Measurements from ENCODE around the gene CD44.

The CD44 gene

GRCh38 chr11:35109827-35110226 is 29.1 kb upstream of the CD44 start:
- H3F3A ChIP-seq (ENCODE audit: control insufficient read depth, insufficient read depth) = no peaks in the 10 kb centered on the region
- H3K9me3 ChIP-seq (ENCODE audit: control insufficient read depth, insufficient read depth, low read length) = no peaks in the 10 kb centered on the region
- no peak overlapping the region for H3K4me3 ChIP-seq (ENCODE audit: low read length)
- TF ChIP-seq CTCF (IDR thresholded peaks at IDR 0.05; ENCODE audit: low read depth, low read length, poor library complexity, severe bottlenecking) = no peak
- no peak for TF ChIP-seq EZH2phosphoT487 (IDR thresholded peaks at IDR 0.05; ENCODE audit: borderline replicate concordance, low read length)
- H3K79me2 ChIP-seq (ENCODE audit: control insufficient read depth, low read length) = no peaks in the 10 kb centered on the region
- H3K4me1 ChIP-seq (ENCODE audit: control insufficient read depth, low read length) = peaks cover 42% of the 10 kb centered on the region
- no peaks in the 10 kb centered on the region; the same call in 1 of the 2 replicates for H3K9me2 ChIP-seq (replicated peaks; ENCODE audit: control insufficient read depth, low read length)
- H4K20me1 ChIP-seq (ENCODE audit: control insufficient read depth, insufficient read depth, low read depth, low read length) = no peaks in the 10 kb centered on the region
- no peaks in the 10 kb centered on the region for H3K27me3 ChIP-seq (ENCODE audit: control insufficient read depth, low read length)
- H3K4me2 ChIP-seq (ENCODE audit: low read length) = no peak overlapping the region
- no peaks in the 10 kb centered on the region for H3K36me3 ChIP-seq (ENCODE audit: control insufficient read depth, low read length)
- no peak overlapping the region for H3K27ac ChIP-seq (ENCODE audit: low read depth, low read length)

- Histone ChIP-seq H3F3A (ENCODE audit: control insufficient read depth, insufficient read depth) (no peaks in the 10 kb centered on the region), H3K79me2 (ENCODE audit: control insufficient read depth, low read length) (no peaks in the 10 kb centered on the region), H4K20me1 (ENCODE audit: control insufficient read depth, insufficient read depth, low read depth, low read length) (no peaks in the 10 kb centered on the region), H3K27me3 (ENCODE audit: control insufficient read depth, low read length) (no peaks in the 10 kb centered on the region), H3K4me3 (ENCODE audit: low read length) (no peak overlapping the region), H3K27ac (ENCODE audit: low read depth, low read length) (no peak overlapping the region), H3K9me3 (ENCODE audit: control insufficient read depth, insufficient read depth, low read length) (no peaks in the 10 kb centered on the region), H3K9me2 (replicated peaks; ENCODE audit: control insufficient read depth, low read length) (no peaks in the 10 kb centered on the region; the same call in 1 of the 2 replicates), H3K4me2 (ENCODE audit: low read length) (no peak overlapping the region), H3K4me1 (ENCODE audit: control insufficient read depth, low read length) (peaks cover 47% of the 10 kb centered on the region), H3K36me3 (ENCODE audit: control insufficient read depth, low read length) (no peaks in the 10 kb centered on the region)
- TF ChIP-seq EZH2phosphoT487 (IDR thresholded peaks at IDR 0.05; ENCODE audit: borderline replicate concordance, low read length) = no peak
- TF ChIP-seq CTCF (IDR thresholded peaks at IDR 0.05; ENCODE audit: low read depth, low read length, poor library complexity, severe bottlenecking) = no peak
Measured at GRCh38 chr11:35111161-35112055, 27.6 kb upstream of the CD44 start.

GRCh38 chr11:35112056-35112845 is 26.7 kb upstream of the CD44 start:
- Histone ChIP-seq H3K27ac (ENCODE audit: low read depth, low read length) (no peak overlapping the region), H3K4me2 (ENCODE audit: low read length) (no peak overlapping the region), H3K36me3 (ENCODE audit: control insufficient read depth, low read length) (no peaks in the 10 kb centered on the region), H3K9me2 (replicated peaks; ENCODE audit: control insufficient read depth, low read length) (no peaks in the 10 kb centered on the region; the same call in 1 of the 2 replicates), H3K79me2 (ENCODE audit: control insufficient read depth, low read length) (no peaks in the 10 kb centered on the region), H3F3A (ENCODE audit: control insufficient read depth, insufficient read depth) (no peaks in the 10 kb centered on the region), H3K4me1 (ENCODE audit: control insufficient read depth, low read length) (peaks cover 38% of the 10 kb centered on the region), H3K27me3 (ENCODE audit: control insufficient read depth, low read length) (no peaks in the 10 kb centered on the region), H3K9me3 (ENCODE audit: control insufficient read depth, insufficient read depth, low read length) (no peaks in the 10 kb centered on the region), H3K4me3 (ENCODE audit: low read length) (no peak overlapping the region), H4K20me1 (ENCODE audit: control insufficient read depth, insufficient read depth, low read depth, low read length) (no peaks in the 10 kb centered on the region)
- TF ChIP-seq CTCF (IDR thresholded peaks at IDR 0.05; ENCODE audit: low read depth, low read length, poor library complexity, severe bottlenecking) (no peak), EZH2phosphoT487 (IDR thresholded peaks at IDR 0.05; ENCODE audit: borderline replicate concordance, low read length) (no peak)
